Ishikawa (cell line): Measurements from ENCODE around the gene SLCO3A1.

Source experiments
- CEBPB ChIP-seq: IDR thresholded peaks from 2 replicates; pipeline ENCODE4 v1.6.1; 2012
- CREB1 ChIP-seq: IDR thresholded peaks from 2 replicates; pipeline ENCODE4 v1.6.1; 2012; ENCODE audit warnings: low read depth
- EGR1 ChIP-seq: IDR thresholded peaks from 2 replicates; pipeline ENCODE4 v1.6.1; 2012
- EP300 ChIP-seq: IDR thresholded peaks from 2 replicates; pipeline ENCODE4 v1.6.1; 2012; ENCODE audit warnings: borderline replicate concordance
- FOXM1 ChIP-seq: IDR thresholded peaks from 2 replicates; pipeline ENCODE4 v1.6.1; 2012; ENCODE audit warnings: low read depth, borderline replicate concordance
- NFIC ChIP-seq: IDR thresholded peaks from 2 replicates; pipeline ENCODE4 v1.6.1; 2012
- RAD21 ChIP-seq: IDR thresholded peaks from 2 replicates; pipeline ENCODE4 v1.6.1; 2012; ENCODE audit warnings: low read depth
- REST ChIP-seq: IDR thresholded peaks from 2 replicates; pipeline ENCODE4 v1.6.1; 2012; ENCODE audit warnings: low read depth, mild to moderate bottlenecking
- TAF1 ChIP-seq: IDR thresholded peaks from 2 replicates; pipeline ENCODE4 v1.6.1; 2012; ENCODE audit warnings: low read depth, mild to moderate bottlenecking
- TEAD4 ChIP-seq: IDR thresholded peaks from 2 replicates; pipeline ENCODE4 v1.6.1; 2012
- YY1 ChIP-seq: IDR thresholded peaks from 2 replicates; pipeline ENCODE4 v1.6.1; 2012; ENCODE audit warnings: low read depth

DNA sequence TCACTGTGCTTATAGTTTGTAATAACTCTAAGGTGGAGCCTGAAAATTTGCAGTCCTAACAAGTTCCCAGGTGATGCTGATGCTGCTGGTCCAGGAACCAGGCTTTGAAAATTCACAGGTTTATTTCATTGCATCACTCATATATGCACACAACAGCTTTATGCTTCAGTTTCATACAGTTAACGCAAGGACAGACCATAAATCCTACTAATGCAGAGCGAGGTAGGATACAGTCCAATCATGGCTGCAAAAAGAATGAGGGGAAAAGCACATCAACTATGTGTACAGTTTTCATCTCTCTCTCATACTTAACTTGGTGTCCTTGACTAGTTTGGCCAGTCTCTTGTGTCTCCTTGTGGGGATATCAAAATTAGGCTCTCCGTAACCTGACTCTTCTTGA, 135.1 kb downstream of the SLCO3A1 start:
- no peak for TF ChIP-seq NFIC
- no peak for TF ChIP-seq CREB1
- no peak for TF ChIP-seq REST
- TF ChIP-seq TEAD4, result no peak
- TF ChIP-seq TAF1, result no peak
- no peak for TF ChIP-seq RAD21
- no peak for TF ChIP-seq EP300
- no peak for TF ChIP-seq EGR1
- TF ChIP-seq FOXM1, result no peak
- no peak for TF ChIP-seq YY1
- TF ChIP-seq CEBPB, result no peak
